Neural crest cell (in vitro differentiated cells): ENCODE data around the gene PSMB10. TPM values are rescaled to one million over a fixed set of nuclear protein-coding genes. Genes with fewer than 3 reads are reported as not detected.

ENCODE experiments used
- DNase-seq: peaks from one replicate; pipeline ENCODE4 v3.0.0; 2021; ENCODE audit warnings: low read depth, mixed read lengths, low spot score
- H3K27ac Mint-ChIP-seq: one replicate; pipeline ENCODE4 v1.8.0; 2021; ENCODE audit warnings: mild to moderate bottlenecking, mixed read lengths; ENCODE audit not compliant: unreplicated experiment
- H3K27me3 Mint-ChIP-seq: 2 replicates; pipeline ENCODE4 v1.8.0; 2021; ENCODE audit warnings: low read depth, mild to moderate bottlenecking, mixed read lengths
- H3K36me3 Mint-ChIP-seq: 2 replicates; pipeline ENCODE4 v1.8.0; 2021; ENCODE audit warnings: low read depth, mild to moderate bottlenecking, mixed read lengths
- H3K4me1 Mint-ChIP-seq: 2 replicates; pipeline ENCODE4 v1.8.0; 2021; ENCODE audit warnings: mixed read lengths
- H3K4me3 Mint-ChIP-seq: one replicate; pipeline ENCODE4 v1.8.0; 2021; ENCODE audit warnings: mild to moderate bottlenecking, mixed read lengths
- H3K9me3 Mint-ChIP-seq: 2 replicates; pipeline ENCODE4 v1.8.0; 2021; ENCODE audit warnings: mixed read lengths
- CTCF ChIP-seq: fragments of 200-600 bp; sonication (generic); conservative IDR thresholded peaks from 2 replicates; pipeline ENCODE4 v1.5.0; 2021; ENCODE audit warnings: antibody characterized with exemption, mild to moderate bottlenecking
- total RNA-seq: library from RNA; stranded (reverse); gene quantifications from 2 replicates; pipeline ENCODE4 v1.2.1, GENCODE V29; 2021

The PSMB10 gene
- total RNA-seq, 1 donor from 2014 or later: 22.5 TPM

- H3K9me3 Mint-ChIP-seq: no peaks in the 10 kb centered on the region
- peaks cover 4% of the 10 kb centered on the region for H3K27me3 Mint-ChIP-seq
- peaks cover 13% of the 10 kb centered on the region for H3K4me1 Mint-ChIP-seq
- TF ChIP-seq CTCF: no peak
- no peaks in the 10 kb centered on the region for H3K36me3 Mint-ChIP-seq
- H3K4me3 Mint-ChIP-seq: no peak overlapping the region
- H3K27ac Mint-ChIP-seq: no peak overlapping the region
- DNase-seq: no peak
These were observed 6.5 kb downstream of the PSMB10 start for GRCh38 chr16:67930191-67930590.

- no peaks in the 10 kb centered on the region for H3K9me3 Mint-ChIP-seq
- peak overlapping the region; percentile 23 for H3K4me3 Mint-ChIP-seq
- peak; percentile 69 for DNase-seq
- peak; percentile 85 for TF ChIP-seq CTCF
- H3K27me3 Mint-ChIP-seq: no peaks in the 10 kb centered on the region
- H3K36me3 Mint-ChIP-seq: no peaks in the 10 kb centered on the region
- no peak overlapping the region for H3K27ac Mint-ChIP-seq
- no peaks in the 10 kb centered on the region for H3K4me1 Mint-ChIP-seq
These were observed 7.9 kb downstream of the PSMB10 start for GRCh38 chr16:67928561-67929364.

- Mint-ChIP-seq H3K4me3 (no peak overlapping the region), H3K27ac (peak overlapping the region; percentile 81), H3K27me3 (no peaks in the 10 kb centered on the region), H3K9me3 (no peaks in the 10 kb centered on the region), H3K36me3 (no peaks in the 10 kb centered on the region), H3K4me1 (no peaks in the 10 kb centered on the region)
- TF ChIP-seq CTCF: no peak
- no peak for DNase-seq
These were observed 8.5 kb downstream of the PSMB10 start for GRCh38 chr16:67928147-67928546.

GRCh38 chr16:67927131-67927941 lies 9.3 kb downstream of the PSMB10 start:
- DNase-seq: no peak
- Mint-ChIP-seq H3K36me3 (no peaks in the 10 kb centered on the region), H3K4me3 (no peak overlapping the region), H3K9me3 (no peaks in the 10 kb centered on the region), H3K27ac (no peak overlapping the region), H3K4me1 (no peaks in the 10 kb centered on the region), H3K27me3 (no peaks in the 10 kb centered on the region)
- no peak for TF ChIP-seq CTCF

GRCh38 chr16:67926181-67926750 lies 10.4 kb downstream of the PSMB10 start:
- Mint-ChIP-seq H3K4me1 (no peaks in the 10 kb centered on the region), H3K36me3 (no peaks in the 10 kb centered on the region), H3K4me3 (peak overlapping the region; percentile 49), H3K27ac (peak overlapping the region; percentile 35), H3K9me3 (no peaks in the 10 kb centered on the region), H3K27me3 (no peaks in the 10 kb centered on the region)
- no peak for TF ChIP-seq CTCF
- DNase-seq: no peak
